Prostate gland (tissue), 2 donors: ENCODE measurements around the gene IRF6.

Experiments
- CTCF ChIP-seq, 4 experiments: fragments of 200-600 bp in 2 of 4; fragments of 450-650 bp in 2 of 4; sonication (generic) in 2 of 4; IDR thresholded peaks; 1 replicate in 3 of 4; 2 replicates in 1 of 4; pipeline ENCODE4 v1.5.1; 2016 to 2019; ENCODE audit warnings: antibody characterized with exemption in 4 of 4, mild to moderate bottlenecking in 2 of 4, moderate library complexity in 2 of 4
- POLR2A ChIP-seq: fragments of 450-650 bp; IDR thresholded peaks from one replicate; pipeline ENCODE4 v1.6.1; 2016; ENCODE audit warnings: antibody characterized with exemption, mild to moderate bottlenecking
- POLR2AphosphoS5 ChIP-seq: sonication (generic); formaldehyde crosslinking; IDR thresholded peaks from one replicate; pipeline ENCODE4 v1.6.1; 2017; ENCODE audit warnings: antibody characterized with exemption

- no peak for TF ChIP-seq POLR2A
- TF ChIP-seq CTCF (IDR thresholded peaks at IDR 0.05), result no peak
- TF ChIP-seq POLR2AphosphoS5, result no peak
Observed at GRCh38 chr1:209761011-209761635, 44.8 kb downstream of the IRF6 start.
